Vagina (tissue), 2 donors: ENCODE data around the gene ELF1. TPM values are rescaled to one million over a fixed set of nuclear protein-coding genes. Genes with fewer than 3 reads are reported as not detected.

Experiments
- DNase-seq, 2 donors: peaks; one replicate each; pipeline ENCODE4 v3.0.0-alpha.2; 2017; ENCODE audit errors: extremely low spot score in 2 of 2
- H3K27ac ChIP-seq: fragments of 200-600 bp; sonication (generic); one replicate; pipeline ENCODE4 v1.5.1; 2019
- H3K27me3 ChIP-seq: fragments of 200-600 bp; sonication (generic); one replicate; pipeline ENCODE4 v1.5.1; 2019
- H3K36me3 ChIP-seq, 2 donors: fragments of 200-600 bp; sonication (generic); one replicate each; pipeline ENCODE4 v1.5.1; 2017 to 2019
- H3K4me1 ChIP-seq: fragments of 200-600 bp; sonication (generic); one replicate; pipeline ENCODE4 v1.5.1; 2019
- H3K4me3 ChIP-seq, 2 donors: fragments of 200-600 bp; sonication (generic); 1 replicate in 1 of 2; 2 replicates in 1 of 2; pipeline ENCODE4 v1.5.1; 2016 to 2019
- H3K9me3 ChIP-seq: fragments of 200-600 bp; sonication (generic); one replicate; pipeline ENCODE4 v1.5.1; 2019
- POLR2A ChIP-seq, 2 donors: fragments of 450-650 bp; IDR thresholded peaks; one replicate each; pipeline ENCODE4 v1.6.1; 2017; ENCODE audit warnings: antibody characterized with exemption in 2 of 2, mild to moderate bottlenecking in 2 of 2, moderate library complexity in 2 of 2
- POLR2AphosphoS5 ChIP-seq, 2 donors: sonication (generic); formaldehyde crosslinking; IDR thresholded peaks; one replicate each; pipeline ENCODE4 v1.9.0; 2017; ENCODE audit warnings: antibody characterized with exemption in 2 of 2, mild to moderate bottlenecking in 2 of 2, low read depth in 1 of 2; ENCODE audit not compliant: insufficient read depth in 1 of 2
- intact Hi-C: fragments of 100-400 bp; cut with DNase I; formaldehyde crosslinking; loops from one replicate; pipeline ENCODE4 v1.15.1; 2023
- total RNA-seq: library from RNA; depleted of rRNA; stranded (reverse); fragments of >200 nt; gene quantifications from one replicate; pipeline ENCODE4 v1.2.3, GENCODE V29; 2016
- TF ChIP-seq, protein P1 (sequence below), 3 experiments: fragments of 450-650 bp in 2 of 3; fragments of 200-600 bp in 1 of 3; sonication (generic) in 1 of 3; IDR thresholded peaks; one replicate each; pipeline ENCODE4 v1.5.1; 2017 to 2019; ENCODE audit warnings: antibody characterized with exemption in 3 of 3, mild to moderate bottlenecking in 2 of 3, moderate library complexity in 2 of 3

The ELF1 gene
- total RNA-seq, 1 donor from 2014 or later: 101 TPM

- Histone ChIP-seq H3K4me1 (peaks cover 66% of the 10 kb centered on the region), H3K9me3 (no peaks in the 10 kb centered on the region), H3K27ac (peak overlapping the region; percentile 77), H3K4me3 (peak overlapping the region in 1 of 2 donors; percentile 19), H3K36me3 (no peaks in the 10 kb centered on the region), H3K27me3 (no peaks in the 10 kb centered on the region)
- no peak for TF ChIP-seq POLR2A (IDR thresholded peaks at IDR 0.05)
- no peak for TF ChIP-seq POLR2AphosphoS5 (IDR thresholded peaks at IDR 0.05; ENCODE audit: insufficient read depth in 1 of 2, low read depth in 1 of 2)
- TF ChIP-seq, protein P1, sequence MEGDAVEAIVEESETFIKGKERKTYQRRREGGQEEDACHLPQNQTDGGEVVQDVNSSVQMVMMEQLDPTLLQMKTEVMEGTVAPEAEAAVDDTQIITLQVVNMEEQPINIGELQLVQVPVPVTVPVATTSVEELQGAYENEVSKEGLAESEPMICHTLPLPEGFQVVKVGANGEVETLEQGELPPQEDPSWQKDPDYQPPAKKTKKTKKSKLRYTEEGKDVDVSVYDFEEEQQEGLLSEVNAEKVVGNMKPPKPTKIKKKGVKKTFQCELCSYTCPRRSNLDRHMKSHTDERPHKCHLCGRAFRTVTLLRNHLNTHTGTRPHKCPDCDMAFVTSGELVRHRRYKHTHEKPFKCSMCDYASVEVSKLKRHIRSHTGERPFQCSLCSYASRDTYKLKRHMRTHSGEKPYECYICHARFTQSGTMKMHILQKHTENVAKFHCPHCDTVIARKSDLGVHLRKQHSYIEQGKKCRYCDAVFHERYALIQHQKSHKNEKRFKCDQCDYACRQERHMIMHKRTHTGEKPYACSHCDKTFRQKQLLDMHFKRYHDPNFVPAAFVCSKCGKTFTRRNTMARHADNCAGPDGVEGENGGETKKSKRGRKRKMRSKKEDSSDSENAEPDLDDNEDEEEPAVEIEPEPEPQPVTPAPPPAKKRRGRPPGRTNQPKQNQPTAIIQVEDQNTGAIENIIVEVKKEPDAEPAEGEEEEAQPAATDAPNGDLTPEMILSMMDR (IDR thresholded peaks at IDR 0.05): no peak
- no peak for DNase-seq
- intact Hi-C loops: no loop called here
These were observed 33.6 kb downstream of the ELF1 start for GRCh38 chr13:40985381-40986100.

DNA sequence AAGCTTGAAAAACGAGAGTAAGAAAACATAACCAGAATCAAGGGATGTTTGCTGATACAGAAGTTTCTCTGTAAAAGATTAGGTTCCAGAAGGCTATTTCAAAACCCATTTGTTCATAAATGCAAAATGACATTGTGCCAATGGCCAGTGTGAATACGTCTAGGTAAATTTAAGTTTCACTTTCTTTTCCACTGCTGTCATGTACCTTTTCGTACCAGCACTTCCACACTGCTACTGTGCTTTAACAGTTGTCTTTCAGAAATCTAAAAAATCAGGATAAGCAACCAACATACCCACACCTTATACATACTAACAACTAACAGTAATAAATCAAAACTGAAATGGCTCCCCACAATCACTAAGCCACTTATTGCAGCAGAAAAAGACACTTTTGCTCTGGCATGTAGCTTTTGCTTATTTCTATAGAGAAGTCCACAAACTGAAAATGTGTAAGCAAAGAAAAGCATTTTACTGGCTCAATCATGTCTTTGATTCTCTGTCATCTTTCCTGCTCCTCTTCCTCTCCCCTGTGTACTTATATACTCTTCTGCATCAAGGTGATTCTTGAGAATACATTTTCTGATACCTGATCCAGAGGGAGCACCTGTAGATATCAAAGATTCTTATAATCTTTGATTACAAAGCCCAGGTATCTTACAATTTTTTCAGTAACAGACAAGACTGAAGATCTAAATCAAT is 34.3 kb downstream of the ELF1 start:
- no peaks in the 10 kb centered on the region for H3K27me3 ChIP-seq
- no peaks in the 10 kb centered on the region for H3K9me3 ChIP-seq
- H3K36me3 ChIP-seq: no peaks in the 10 kb centered on the region
- H3K4me1 ChIP-seq: peaks cover 74% of the 10 kb centered on the region
- intact Hi-C loops: no loop called here
- TF ChIP-seq, protein P1 (IDR thresholded peaks at IDR 0.05): no peak
- TF ChIP-seq POLR2AphosphoS5 (IDR thresholded peaks at IDR 0.05; ENCODE audit: insufficient read depth in 1 of 2, low read depth in 1 of 2): peak in 1 of 2 donors; percentile 33
- DNase-seq: no peak
- H3K4me3 ChIP-seq: peak overlapping the region; percentile 19 to 23
- peak overlapping the region; percentile 77 for H3K27ac ChIP-seq

- intact Hi-C loops: no loop called here
- H3K27me3 ChIP-seq: no peaks in the 10 kb centered on the region
- TF ChIP-seq POLR2AphosphoS5 (IDR thresholded peaks at IDR 0.05; ENCODE audit: insufficient read depth in 1 of 2, low read depth in 1 of 2): no peak
- TF ChIP-seq, protein P1 (IDR thresholded peaks at IDR 0.05): no peak
- no peak for TF ChIP-seq POLR2A (IDR thresholded peaks at IDR 0.05)
- H3K4me1 ChIP-seq: peaks cover 80% of the 10 kb centered on the region
- H3K36me3 ChIP-seq: no peaks in the 10 kb centered on the region
- H3K9me3 ChIP-seq: no peaks in the 10 kb centered on the region
- H3K27ac ChIP-seq: peak overlapping the region; percentile 77
- H3K4me3 ChIP-seq: peak overlapping the region; percentile 19 to 23
- DNase-seq: no peak
These were observed 35.1 kb downstream of the ELF1 start for GRCh38 chr13:40983725-40984667.

GRCh38 chr13:40983259-40983658 is 35.9 kb downstream of the ELF1 start:
- no peaks in the 10 kb centered on the region for H3K36me3 ChIP-seq
- peaks cover 80% of the 10 kb centered on the region for H3K4me1 ChIP-seq
- intact Hi-C loops: no loop called here
- TF ChIP-seq, protein P1 (IDR thresholded peaks at IDR 0.05): no peak
- TF ChIP-seq POLR2AphosphoS5 (IDR thresholded peaks at IDR 0.05; ENCODE audit: insufficient read depth in 1 of 2, low read depth in 1 of 2): no peak
- no peak for TF ChIP-seq POLR2A (IDR thresholded peaks at IDR 0.05)
- peak overlapping the region in 1 of 2 donors; percentile 32 for H3K4me3 ChIP-seq
- H3K27ac ChIP-seq: peak overlapping the region; percentile 77
- no peak for DNase-seq
- H3K27me3 ChIP-seq: no peaks in the 10 kb centered on the region
- no peaks in the 10 kb centered on the region for H3K9me3 ChIP-seq
